Activated T-helper 2 cell treated with anti-CD3 and anti-CD28 coated beads, Interferon-gamma antibody, Interleukin-2, Interleukin-4, amounts not matched to agents 10 μg/mL and 5 μg/mL and 100 μg/mL, durations not matched to agents 14 hours and 24 hours and 36 hours (primary cell): Measurements from ENCODE around the gene DGKB. TPM values are rescaled to one million over a fixed set of nuclear protein-coding genes. Genes with fewer than 3 reads are reported as not detected.

ENCODE experiments used
- DNase-seq: peaks from one replicate; pipeline ENCODE4 v3.0.0; 2021; ENCODE audit warnings: low spot score
- H3K27ac Mint-ChIP-seq: one replicate; pipeline ENCODE4 v1.8.0; 2021; ENCODE audit warnings: mixed read lengths
- H3K27me3 Mint-ChIP-seq: one replicate; pipeline ENCODE4 v1.8.0; 2021; ENCODE audit warnings: low read depth, mixed read lengths
- H3K36me3 Mint-ChIP-seq: one replicate; pipeline ENCODE4 v1.8.0; 2021; ENCODE audit warnings: low read depth, mixed read lengths
- H3K4me1 Mint-ChIP-seq: one replicate; pipeline ENCODE4 v1.8.0; 2021; ENCODE audit warnings: low read depth, mixed read lengths
- H3K4me3 Mint-ChIP-seq: one replicate; pipeline ENCODE4 v1.8.0; 2021; ENCODE audit warnings: low read depth, mild to moderate bottlenecking, moderate library complexity, mixed read lengths
- H3K9me3 Mint-ChIP-seq: one replicate; pipeline ENCODE4 v1.8.0; 2021; ENCODE audit warnings: mixed read lengths
- intact Hi-C: fragments of 100-400 bp; cut with micrococcal nuclease; formaldehyde crosslinking; loops from one replicate; pipeline ENCODE4 v1.15.1; 2023
- total RNA-seq: library from RNA; stranded (reverse); gene quantifications from 2 replicates; pipeline ENCODE4 v1.2.3, GENCODE V29; 2022

The DGKB gene
- total RNA-seq, 1 donor from 2014 or later: not detected

DNA sequence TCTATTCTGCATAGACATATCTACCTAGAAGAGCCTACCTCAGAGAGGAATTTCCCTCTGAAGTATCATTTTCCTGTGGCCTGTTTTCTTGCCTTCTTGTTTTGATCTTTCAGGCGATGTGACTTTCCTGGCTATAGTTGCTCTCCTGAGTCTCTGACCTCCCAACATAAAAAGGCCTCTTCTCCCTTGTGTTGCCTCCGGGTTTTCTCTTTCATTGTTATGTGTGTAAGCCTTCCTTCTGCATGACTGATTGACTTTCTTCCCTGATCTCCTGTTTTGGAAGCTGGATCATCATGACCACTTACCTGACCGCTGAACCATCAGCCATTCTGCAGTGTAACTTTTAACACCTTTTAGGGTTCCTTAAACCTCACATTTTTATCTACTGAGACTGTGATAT, 471.6 kb downstream of the DGKB start:
- Mint-ChIP-seq H3K4me3 (no peak overlapping the region), H3K27me3 (no peaks in the 10 kb centered on the region), H3K4me1 (no peaks in the 10 kb centered on the region), H3K36me3 (no peaks in the 10 kb centered on the region), H3K9me3 (peaks cover 7% of the 10 kb centered on the region), H3K27ac (no peak overlapping the region)
- intact Hi-C loops: no loop called here
- no peak for DNase-seq

DNA sequence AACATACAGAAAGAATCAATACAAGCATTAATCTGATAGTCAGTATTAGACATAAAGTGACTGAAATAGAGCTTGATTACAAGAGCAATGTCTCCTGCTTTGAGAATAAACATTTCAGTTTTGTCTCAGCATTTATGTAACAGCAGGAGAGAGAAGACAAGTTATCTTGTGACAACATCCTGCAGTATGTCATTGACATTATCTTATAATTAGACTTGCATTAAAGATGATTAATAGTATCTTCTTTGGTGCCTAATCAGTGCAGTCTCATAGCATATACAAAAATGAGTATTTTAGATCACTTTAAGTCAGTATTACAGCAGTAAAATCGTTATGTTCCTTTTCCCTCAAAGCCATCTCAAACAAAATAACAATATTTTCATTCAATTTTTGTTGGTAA, 477.0 kb downstream of the DGKB start:
- intact Hi-C loops: no loop called here
- DNase-seq: no peak
- Mint-ChIP-seq H3K4me1 (no peaks in the 10 kb centered on the region), H3K36me3 (no peaks in the 10 kb centered on the region), H3K27ac (no peak overlapping the region), H3K9me3 (peaks cover 5% of the 10 kb centered on the region), H3K27me3 (no peaks in the 10 kb centered on the region), H3K4me3 (no peak overlapping the region)

DNA sequence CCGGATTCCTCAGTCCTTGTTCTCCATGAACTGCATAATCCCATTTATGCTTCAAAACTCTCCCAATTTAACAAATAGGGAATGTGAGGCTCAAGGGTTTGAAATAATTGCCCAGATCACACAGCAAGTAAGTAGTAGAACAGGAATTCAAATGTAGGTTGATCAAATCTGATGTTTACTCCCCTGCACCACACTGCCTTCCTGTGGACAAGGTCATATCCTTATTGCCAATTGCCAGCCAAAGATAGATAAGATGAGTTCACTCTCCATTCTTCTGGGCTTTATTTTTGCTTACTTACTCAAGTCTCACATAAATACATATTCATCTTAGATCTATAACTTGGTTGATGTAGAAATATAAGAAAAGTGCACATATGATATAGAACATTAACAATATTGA, 477.9 kb downstream of the DGKB start:
- Mint-ChIP-seq H3K4me1 (no peaks in the 10 kb centered on the region), H3K36me3 (no peaks in the 10 kb centered on the region), H3K27ac (no peak overlapping the region), H3K9me3 (peaks cover 5% of the 10 kb centered on the region), H3K27me3 (no peaks in the 10 kb centered on the region), H3K4me3 (no peak overlapping the region)
- intact Hi-C loops: no loop called here
- no peak for DNase-seq

DNA sequence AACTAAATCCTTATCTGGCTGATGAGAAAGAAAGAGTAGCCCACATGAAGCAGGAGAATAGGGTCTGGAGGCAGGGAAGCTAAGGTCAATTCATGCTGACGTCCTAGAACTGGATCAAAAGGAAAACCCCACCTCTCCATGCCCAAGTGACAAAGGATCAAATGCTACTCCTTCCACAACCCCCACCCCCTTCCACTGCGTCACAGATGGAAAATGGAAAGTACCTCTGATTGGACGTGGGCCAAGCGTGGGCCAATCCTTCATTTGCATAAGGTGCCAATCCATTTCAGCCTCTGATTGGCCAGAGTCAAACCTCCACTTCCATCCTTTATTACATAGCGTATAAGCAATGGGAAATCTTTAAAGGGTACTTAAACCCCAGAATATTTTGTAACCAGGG, 481.8 kb downstream of the DGKB start:
- H3K27me3 Mint-ChIP-seq: no peaks in the 10 kb centered on the region
- DNase-seq: no peak
- H3K9me3 Mint-ChIP-seq: no peaks in the 10 kb centered on the region
- intact Hi-C loops: no loop called here
- no peaks in the 10 kb centered on the region for H3K36me3 Mint-ChIP-seq
- no peak overlapping the region for H3K4me3 Mint-ChIP-seq
- H3K27ac Mint-ChIP-seq: no peak overlapping the region
- no peaks in the 10 kb centered on the region for H3K4me1 Mint-ChIP-seq

DNA sequence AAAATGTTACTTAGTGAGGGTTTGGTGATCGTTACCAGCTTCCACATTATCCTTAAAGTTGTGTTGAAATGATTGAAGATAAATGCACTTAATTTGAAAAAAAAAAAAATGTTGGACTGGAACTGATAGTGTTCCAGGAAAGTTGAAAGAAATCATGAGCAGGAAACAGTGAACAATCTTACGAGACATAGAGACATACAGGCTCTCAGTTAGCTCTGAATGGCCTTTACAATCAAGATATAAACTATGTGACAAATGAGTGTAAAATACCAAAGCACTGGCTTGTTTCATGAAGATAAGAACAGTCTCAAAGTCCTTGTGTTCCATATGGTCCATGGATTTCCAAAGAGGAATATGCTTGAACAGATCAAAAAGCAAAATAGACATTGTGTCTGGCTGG, 483.0 kb downstream of the DGKB start:
- Mint-ChIP-seq H3K4me3 (no peak overlapping the region), H3K27me3 (no peaks in the 10 kb centered on the region), H3K9me3 (no peaks in the 10 kb centered on the region), H3K36me3 (no peaks in the 10 kb centered on the region), H3K4me1 (no peaks in the 10 kb centered on the region), H3K27ac (no peak overlapping the region)
- intact Hi-C loops: no loop called here
- DNase-seq: no peak

DNA sequence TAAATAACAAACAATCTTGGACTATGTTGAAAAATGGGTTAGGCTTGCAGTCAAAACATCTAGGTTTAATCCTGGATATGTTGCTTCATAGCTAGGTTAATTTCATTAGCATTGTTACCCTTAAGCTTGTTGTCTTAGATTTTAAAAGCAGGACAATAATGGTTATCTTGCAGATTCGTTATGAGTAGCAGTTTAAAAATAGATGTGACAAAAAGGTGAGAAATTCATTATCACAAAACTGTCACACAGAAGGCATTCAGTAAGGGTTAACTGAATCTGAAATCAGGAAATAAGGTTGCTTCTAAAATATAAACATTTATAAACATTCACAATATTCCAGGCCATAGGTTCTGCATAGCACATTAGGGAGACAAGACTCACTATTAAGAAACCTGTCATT, 483.9 kb downstream of the DGKB start:
- no peaks in the 10 kb centered on the region for H3K4me1 Mint-ChIP-seq
- intact Hi-C loops: no loop called here

DNA sequence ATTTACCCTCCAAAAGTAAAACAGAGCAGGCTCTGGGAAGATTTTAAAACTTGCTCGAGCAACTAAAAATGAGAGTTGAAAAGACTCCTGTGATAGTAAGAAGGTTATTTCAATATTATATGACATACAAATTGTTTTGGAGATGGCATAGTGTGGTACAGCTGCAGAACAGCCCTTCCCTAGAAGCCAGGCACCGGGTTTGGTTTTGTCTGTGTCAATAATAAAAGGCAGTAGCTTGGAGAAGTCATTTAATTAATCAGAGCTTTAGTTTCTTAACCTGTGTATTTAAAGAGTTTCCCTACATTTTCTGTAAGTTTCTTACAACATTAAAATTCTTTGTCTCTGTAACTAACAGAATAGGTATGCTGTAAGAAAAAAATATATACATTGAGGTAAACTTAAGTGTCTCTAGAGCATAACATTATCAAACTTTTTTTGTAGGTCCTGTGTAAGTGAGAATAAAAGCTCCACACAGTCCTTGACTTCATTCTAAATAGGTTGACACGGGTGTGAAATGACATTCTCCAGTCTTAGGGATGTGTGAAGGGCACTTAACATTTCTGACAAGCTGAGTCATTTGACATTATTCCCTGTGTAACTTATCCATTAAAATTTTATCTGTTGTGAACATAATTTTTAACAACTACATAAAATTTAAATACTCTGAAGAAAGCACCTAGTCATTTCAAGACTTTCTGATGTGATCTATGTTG, 488.1 kb downstream of the DGKB start:
- no peaks in the 10 kb centered on the region for H3K27me3 Mint-ChIP-seq
- no peaks in the 10 kb centered on the region for H3K4me1 Mint-ChIP-seq
- H3K9me3 Mint-ChIP-seq: peaks cover 5% of the 10 kb centered on the region
- no peak overlapping the region for H3K27ac Mint-ChIP-seq
- no peaks in the 10 kb centered on the region for H3K36me3 Mint-ChIP-seq
- H3K4me3 Mint-ChIP-seq: no peak overlapping the region
- intact Hi-C loops: no loop called here
- DNase-seq: no peak

More for the DNA sequence above, 483.9 kb downstream of the DGKB start:
- no peak for DNase-seq
- H3K27ac Mint-ChIP-seq: no peak overlapping the region
- no peaks in the 10 kb centered on the region for H3K27me3 Mint-ChIP-seq
- no peaks in the 10 kb centered on the region for H3K36me3 Mint-ChIP-seq
- H3K4me3 Mint-ChIP-seq: no peak overlapping the region
- no peaks in the 10 kb centered on the region for H3K9me3 Mint-ChIP-seq

DNA sequence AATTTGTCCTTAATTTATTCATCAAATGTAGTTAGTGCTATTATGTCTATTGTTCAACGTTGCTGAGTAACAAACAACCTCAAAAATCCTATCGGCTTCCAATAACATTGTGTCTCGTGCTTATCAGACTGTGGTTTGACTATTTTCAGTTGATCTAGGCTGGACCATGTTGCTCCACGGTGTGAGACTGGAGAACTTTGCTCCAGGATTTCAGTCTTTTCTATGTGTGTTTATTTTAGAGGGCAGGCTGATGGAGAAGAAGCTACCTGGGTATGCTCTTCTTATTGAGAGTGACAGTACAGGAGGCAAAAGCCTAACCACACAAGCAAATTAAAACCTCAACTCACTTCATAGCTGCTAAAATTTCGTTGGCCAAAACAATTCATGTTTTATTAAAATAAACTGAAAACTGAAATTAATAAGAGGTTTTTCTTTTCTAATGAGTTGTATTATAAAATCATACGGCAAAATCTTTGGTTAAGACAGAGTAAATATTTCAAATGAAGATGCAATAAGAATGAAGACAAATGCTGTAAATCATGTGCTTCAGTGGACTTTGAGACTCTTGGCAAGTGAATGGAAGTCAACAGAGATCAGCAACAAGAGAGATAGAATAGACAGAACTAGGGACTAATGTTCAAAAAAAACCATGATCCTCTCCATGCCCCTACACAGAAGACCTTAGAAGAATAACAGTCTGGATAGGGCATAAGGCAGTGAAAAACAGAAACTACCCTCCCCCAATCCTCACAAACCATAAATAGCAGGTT, 495.1 kb downstream of the DGKB start:
- H3K36me3 Mint-ChIP-seq: no peaks in the 10 kb centered on the region
- no peaks in the 10 kb centered on the region for H3K27me3 Mint-ChIP-seq
- no peak overlapping the region for H3K27ac Mint-ChIP-seq
- intact Hi-C loops: no loop called here
- DNase-seq: no peak
- H3K9me3 Mint-ChIP-seq: peaks cover 5% of the 10 kb centered on the region
- no peak overlapping the region for H3K4me3 Mint-ChIP-seq
- H3K4me1 Mint-ChIP-seq: no peaks in the 10 kb centered on the region

DNA sequence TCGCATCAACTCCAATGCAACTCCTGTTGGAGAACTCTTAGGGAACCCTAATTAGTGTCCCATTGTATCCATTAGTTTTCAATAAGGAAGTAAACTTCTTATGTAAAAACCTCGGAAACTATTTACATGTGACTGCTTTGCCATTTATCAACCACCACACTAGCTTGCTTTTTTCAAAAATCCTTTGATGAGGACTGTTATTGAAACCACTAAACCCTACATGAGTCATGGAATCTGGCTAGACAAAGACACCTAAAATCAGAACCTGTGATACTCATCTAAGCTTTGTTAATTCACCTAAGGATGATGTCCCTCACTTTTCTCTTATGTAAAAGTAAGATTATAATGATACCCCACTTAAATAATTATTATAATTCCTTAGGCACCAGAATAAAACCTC, 499.0 kb downstream of the DGKB start:
- H3K27ac Mint-ChIP-seq: no peak overlapping the region
- H3K9me3 Mint-ChIP-seq: no peaks in the 10 kb centered on the region
- no peaks in the 10 kb centered on the region for H3K27me3 Mint-ChIP-seq
- DNase-seq: no peak
- no peak overlapping the region for H3K4me3 Mint-ChIP-seq
- intact Hi-C loops: no loop called here
- no peaks in the 10 kb centered on the region for H3K4me1 Mint-ChIP-seq
- no peaks in the 10 kb centered on the region for H3K36me3 Mint-ChIP-seq

DNA sequence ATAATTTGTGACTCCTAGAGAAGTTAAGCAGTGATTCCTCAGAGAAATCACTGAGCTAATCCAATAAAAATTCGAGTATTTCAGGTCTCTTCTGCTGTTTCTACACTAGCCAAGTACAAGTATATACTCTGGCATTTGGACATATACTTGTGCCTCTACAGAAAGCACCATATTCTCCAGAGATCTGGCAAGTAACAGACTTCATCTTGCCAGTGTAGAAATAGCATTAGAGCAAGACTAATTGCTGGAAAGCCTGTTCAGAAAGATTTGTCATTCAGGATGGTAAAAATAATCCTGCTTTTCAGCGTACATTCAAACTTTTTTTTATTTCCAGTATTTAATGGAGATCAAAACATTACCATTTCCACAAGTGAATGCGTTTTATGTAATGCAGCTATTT, 502.3 kb downstream of the DGKB start:
- DNase-seq: no peak
- H3K27me3 Mint-ChIP-seq: no peaks in the 10 kb centered on the region
- no peaks in the 10 kb centered on the region for H3K36me3 Mint-ChIP-seq
- no peak overlapping the region for H3K27ac Mint-ChIP-seq
- H3K4me3 Mint-ChIP-seq: no peak overlapping the region
- intact Hi-C loops: no loop called here
- no peaks in the 10 kb centered on the region for H3K9me3 Mint-ChIP-seq
- no peaks in the 10 kb centered on the region for H3K4me1 Mint-ChIP-seq

DNA sequence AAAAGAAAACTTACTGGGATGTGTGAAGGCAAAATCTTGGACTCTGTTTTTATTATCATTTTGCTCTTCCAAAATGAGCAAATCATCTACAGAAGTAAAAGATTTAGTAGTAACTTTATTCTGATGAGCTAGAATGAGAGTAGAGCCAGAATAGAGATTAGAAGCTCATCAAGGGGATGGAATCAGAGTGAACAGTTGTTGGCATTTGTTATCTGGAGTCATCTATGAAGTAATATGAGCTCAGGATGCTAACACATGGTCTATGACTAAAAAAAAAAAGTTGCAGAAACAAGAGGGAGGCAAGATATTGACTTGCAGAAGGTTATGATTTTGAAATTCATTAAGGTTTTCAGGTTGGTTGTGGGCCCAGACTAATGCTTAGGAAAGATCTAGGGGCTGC, 504.0 kb downstream of the DGKB start:
- intact Hi-C loops: no loop called here
- no peaks in the 10 kb centered on the region for H3K4me1 Mint-ChIP-seq
- peaks cover 4% of the 10 kb centered on the region for H3K9me3 Mint-ChIP-seq
- H3K36me3 Mint-ChIP-seq: no peaks in the 10 kb centered on the region
- H3K27me3 Mint-ChIP-seq: no peaks in the 10 kb centered on the region
- H3K4me3 Mint-ChIP-seq: no peak overlapping the region
- DNase-seq: no peak
- H3K27ac Mint-ChIP-seq: no peak overlapping the region

DNA sequence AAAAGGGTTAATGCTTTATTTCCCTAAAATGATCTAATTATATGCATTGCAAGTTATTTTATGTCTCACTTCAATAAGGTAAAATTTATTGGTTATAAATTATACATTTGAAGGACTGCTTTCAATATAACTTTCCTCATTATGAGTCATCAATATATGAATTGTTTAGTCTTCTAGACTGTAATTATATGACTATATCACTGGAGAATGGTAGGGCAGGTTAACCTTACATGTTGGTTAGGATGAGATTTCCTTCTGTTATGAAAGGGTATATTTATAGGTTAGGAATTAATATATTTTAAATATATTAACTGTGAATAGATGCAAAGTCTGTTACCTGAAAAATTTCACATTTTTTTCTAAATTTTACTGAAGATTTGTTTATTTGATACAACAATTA, 506.7 kb downstream of the DGKB start:
- DNase-seq: no peak
- intact Hi-C loops: no loop called here
- no peaks in the 10 kb centered on the region for H3K27me3 Mint-ChIP-seq
- no peak overlapping the region for H3K27ac Mint-ChIP-seq
- H3K9me3 Mint-ChIP-seq: peaks cover 5% of the 10 kb centered on the region
- H3K36me3 Mint-ChIP-seq: no peaks in the 10 kb centered on the region
- no peak overlapping the region for H3K4me3 Mint-ChIP-seq
- H3K4me1 Mint-ChIP-seq: no peaks in the 10 kb centered on the region

DNA sequence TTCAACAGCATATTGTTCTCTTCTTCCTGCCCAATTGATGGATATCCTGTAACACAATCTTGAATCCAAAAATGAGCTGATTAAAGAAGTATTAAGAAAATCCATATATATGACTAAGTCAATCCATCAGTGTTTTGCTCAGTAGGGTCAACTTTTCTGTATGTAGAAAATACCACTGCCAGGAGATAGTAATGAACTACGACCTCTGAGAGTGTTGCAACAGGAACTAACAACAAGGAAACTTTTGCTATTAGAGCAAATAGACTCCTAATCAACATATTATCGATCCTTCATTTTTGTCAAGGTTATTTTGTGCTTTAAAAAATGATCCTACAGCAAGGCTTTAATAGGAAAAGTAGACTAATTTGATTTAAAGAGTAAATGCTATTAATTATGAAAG, 507.8 kb downstream of the DGKB start:
- Mint-ChIP-seq H3K27ac (no peak overlapping the region), H3K4me1 (no peaks in the 10 kb centered on the region), H3K4me3 (no peak overlapping the region), H3K36me3 (no peaks in the 10 kb centered on the region), H3K27me3 (no peaks in the 10 kb centered on the region), H3K9me3 (peaks cover 5% of the 10 kb centered on the region)
- intact Hi-C loops: no loop called here
- DNase-seq: no peak
